ENCODE results near the gene HOXC6. TPM values are rescaled to one million over a fixed set of nuclear protein-coding genes. Genes with fewer than 3 reads are reported as not detected.

HOXC6 gene
- total and polyA plus RNA-seq, 8 donors = 0.14 to 0.41 (median 0.28) TPM; not detected in 2

DNA sequence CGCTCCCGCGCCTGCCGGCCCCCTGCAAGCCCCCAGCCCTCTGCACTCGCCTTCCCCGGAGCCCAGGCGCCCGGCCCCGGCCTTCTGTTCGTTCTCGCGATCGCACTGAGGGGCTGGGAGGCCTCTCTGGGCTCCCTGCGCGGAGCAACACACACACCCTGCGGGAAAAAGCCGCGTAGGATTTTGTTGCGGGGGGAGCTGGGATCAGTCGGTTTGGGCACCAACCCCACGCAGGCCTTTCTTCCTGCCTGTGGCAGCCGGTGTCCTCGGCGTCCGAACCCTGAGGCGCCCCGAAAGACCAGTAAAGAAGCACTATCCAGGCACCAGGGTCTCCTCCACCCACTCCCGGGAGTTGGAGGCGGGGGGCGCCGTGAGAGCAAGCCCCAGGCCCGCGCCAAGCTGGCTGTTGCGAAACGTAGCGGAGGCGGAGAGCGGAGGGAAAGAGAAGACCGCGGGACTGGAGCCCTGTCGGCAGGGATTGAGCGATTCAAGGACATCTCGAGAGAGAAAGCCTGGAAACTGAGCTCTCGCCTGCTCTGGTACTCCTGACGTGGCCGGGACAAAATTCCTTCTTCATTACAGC lies 2.7 kb downstream of the HOXC6 start:
- no peak for FAIRE-seq
- H3K27me3 ChIP-seq = peaks cover 3 to 75% (median 15%) of the 10 kb centered on the region in 4 donors
- ATAC-seq = peak in 1 of 4 donors; percentile 39
- H3K9me3 ChIP-seq = no peaks in the 10 kb centered on the region
- no peaks in the 10 kb centered on the region for H3K36me3 ChIP-seq
- intact Hi-C loops (cut with DNase I) = loop anchor here in 1 of 3 donors (5.0 kb wide), 1 partner anchor 166 kb away; no protein-coding TSS in a partner anchor
- H3K4me3 ChIP-seq = peak overlapping the region in 1 of 4 donors; percentile 14
- DNase-seq = no peak
- TF ChIP-seq, protein P1, sequence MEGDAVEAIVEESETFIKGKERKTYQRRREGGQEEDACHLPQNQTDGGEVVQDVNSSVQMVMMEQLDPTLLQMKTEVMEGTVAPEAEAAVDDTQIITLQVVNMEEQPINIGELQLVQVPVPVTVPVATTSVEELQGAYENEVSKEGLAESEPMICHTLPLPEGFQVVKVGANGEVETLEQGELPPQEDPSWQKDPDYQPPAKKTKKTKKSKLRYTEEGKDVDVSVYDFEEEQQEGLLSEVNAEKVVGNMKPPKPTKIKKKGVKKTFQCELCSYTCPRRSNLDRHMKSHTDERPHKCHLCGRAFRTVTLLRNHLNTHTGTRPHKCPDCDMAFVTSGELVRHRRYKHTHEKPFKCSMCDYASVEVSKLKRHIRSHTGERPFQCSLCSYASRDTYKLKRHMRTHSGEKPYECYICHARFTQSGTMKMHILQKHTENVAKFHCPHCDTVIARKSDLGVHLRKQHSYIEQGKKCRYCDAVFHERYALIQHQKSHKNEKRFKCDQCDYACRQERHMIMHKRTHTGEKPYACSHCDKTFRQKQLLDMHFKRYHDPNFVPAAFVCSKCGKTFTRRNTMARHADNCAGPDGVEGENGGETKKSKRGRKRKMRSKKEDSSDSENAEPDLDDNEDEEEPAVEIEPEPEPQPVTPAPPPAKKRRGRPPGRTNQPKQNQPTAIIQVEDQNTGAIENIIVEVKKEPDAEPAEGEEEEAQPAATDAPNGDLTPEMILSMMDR (IDR thresholded peaks at IDR 0.05) = no peak
- no peak overlapping the region for H3K27ac ChIP-seq
- 10 to 11% methylated on average over 46 of the region's 46 CpGs for WGBS, 2 donors
- no peaks in the 10 kb centered on the region for H3K4me1 ChIP-seq

DNA sequence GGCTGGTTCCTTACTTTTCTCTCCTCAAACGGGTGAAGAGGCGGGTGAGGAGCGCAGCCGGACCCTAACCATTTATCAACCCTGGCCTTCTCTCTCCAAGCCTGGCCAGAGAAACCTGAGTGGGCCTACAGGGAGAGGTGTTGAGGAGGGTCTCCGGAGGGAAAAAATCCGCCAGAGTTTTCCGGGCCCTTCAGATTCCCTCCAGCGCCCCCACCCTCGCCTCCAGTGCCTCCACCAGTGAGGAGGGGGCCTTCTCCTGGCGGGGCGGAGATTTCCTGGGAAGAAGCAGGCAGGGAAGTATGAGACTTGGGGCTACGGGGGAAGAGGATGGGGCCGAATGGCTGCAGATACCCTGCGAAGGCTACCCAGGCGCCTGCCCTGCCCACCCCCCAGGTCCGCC lies 3.2 kb downstream of the HOXC6 start:
- H3K4me1 ChIP-seq = no peaks in the 10 kb centered on the region
- intact Hi-C loops (cut with DNase I) = loop anchor here in 1 of 3 donors (5.0 kb wide), 1 partner anchor 166 kb away; no protein-coding TSS in a partner anchor
- ATAC-seq = no peak

DNA sequence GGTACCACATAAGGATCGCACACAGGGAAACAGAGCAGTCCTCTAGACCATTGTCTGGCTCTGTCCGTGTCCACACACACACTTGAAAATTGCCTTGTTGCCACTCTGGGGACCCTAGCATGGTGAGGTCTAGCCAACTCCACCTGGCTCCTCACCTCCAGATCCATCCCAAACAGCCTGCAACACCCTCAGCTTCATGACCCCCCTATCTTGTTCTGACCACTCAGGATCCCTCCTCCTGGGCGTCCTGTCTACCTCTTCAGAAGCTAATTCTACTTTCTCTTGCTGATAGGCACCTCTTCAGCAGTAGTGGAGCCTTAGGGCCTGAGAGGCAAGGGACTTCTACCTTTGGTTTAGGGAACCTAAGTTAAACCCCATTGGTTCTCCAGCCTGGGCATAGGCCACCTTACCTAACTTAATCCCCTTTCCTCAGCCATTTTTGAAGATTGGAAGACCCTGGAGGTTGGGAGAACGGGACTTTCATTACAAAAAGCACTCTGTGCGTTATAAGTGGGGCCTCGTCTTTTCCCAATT lies 3.9 kb downstream of the HOXC6 start:
- Histone ChIP-seq H3K27ac (no peak overlapping the region), H3K9me3 (no peaks in the 10 kb centered on the region)
- WGBS, 2 donors = 37 to 41% methylated on average over 6 of the region's 6 CpGs

More for the DNA sequence above, 3.2 kb downstream of the HOXC6 start:
- WGBS, 2 donors = 30 to 33% methylated on average over 16 of the region's 16 CpGs
- DNase-seq = no peak
- FAIRE-seq = no peak
- no peak overlapping the region for H3K27ac ChIP-seq
- no peak overlapping the region for H3K4me3 ChIP-seq
- no peaks in the 10 kb centered on the region for H3K9me3 ChIP-seq
- peaks cover 3 to 70% (median 14%) of the 10 kb centered on the region in 4 donors for H3K27me3 ChIP-seq
- TF ChIP-seq, protein P1 (IDR thresholded peaks at IDR 0.05) = no peak
- H3K36me3 ChIP-seq = no peaks in the 10 kb centered on the region

DNA sequence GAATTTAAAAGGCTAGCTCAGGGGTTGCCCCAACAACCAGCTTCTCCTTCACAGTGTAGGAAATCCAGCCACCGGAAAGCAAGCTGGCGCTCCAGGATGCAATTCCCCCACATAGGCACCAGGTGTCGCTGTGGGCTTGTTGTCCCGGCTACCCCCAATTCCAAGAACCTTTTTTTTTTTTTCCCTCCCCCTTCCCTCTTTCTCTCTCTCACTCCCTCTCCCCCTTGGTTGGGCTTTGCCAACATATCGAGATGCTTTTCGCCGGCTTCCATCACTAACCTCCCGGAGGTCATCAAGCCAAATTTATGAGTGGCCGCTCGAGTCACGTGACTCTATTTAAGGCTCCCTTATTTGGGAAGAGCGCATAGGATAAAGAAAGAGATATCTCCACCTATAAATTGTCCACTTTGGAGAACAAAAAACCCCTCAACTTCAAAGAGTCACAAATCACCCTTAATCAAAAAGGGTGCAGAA lies 4.4 kb downstream of the HOXC6 start, which contains the start of gene HOXC5:
HOXC5 (plus strand) TSS at position 424 of the 474 bp plus-strand sequence. CDS start 73 bp downstream, outside the sequence.
- no peaks in the 10 kb centered on the region for H3K4me1 ChIP-seq
- no peaks in the 10 kb centered on the region for H3K36me3 ChIP-seq
- no peaks in the 10 kb centered on the region for H3K9me3 ChIP-seq
- H3K4me3 ChIP-seq = peak within 1 kb of the TSS in 1 of 4 donors; percentile 16
- DNase-seq (peak in 5 of 6 donors; percentile 42 to 77 (median 55)), ATAC-seq (peak in 3 of 4 donors; percentile 69 to 89 (median 77)), FAIRE-seq (no peak)
- peaks cover 3 to 58% (median 12%) of the 10 kb centered on the region in 4 donors for H3K27me3 ChIP-seq
- intact Hi-C loops (cut with DNase I) = loop anchor here in 1 of 3 donors (5.0 kb wide), 1 partner anchor 165 kb away; no protein-coding TSS in a partner anchor
- WGBS, 2 donors = 5 to 6% methylated on average over 12 of the region's 12 CpGs
- TF ChIP-seq, protein P1 (IDR thresholded peaks at IDR 0.05) = peak; percentile 52 to 79 (median 73)
- H3K27ac ChIP-seq = no peak within 1 kb of the TSS

More for the DNA sequence above, 3.9 kb downstream of the HOXC6 start:
- DNase-seq = no peak
- ATAC-seq = no peak
- intact Hi-C loops (cut with DNase I) = loop anchor here in 1 of 3 donors (5.0 kb wide), 1 partner anchor 165 kb away; no protein-coding TSS in a partner anchor
- FAIRE-seq = no peak
- Histone ChIP-seq H3K36me3 (no peaks in the 10 kb centered on the region), H3K27me3 (peaks cover 3 to 63% (median 12%) of the 10 kb centered on the region in 4 donors), H3K4me1 (no peaks in the 10 kb centered on the region), H3K4me3 (no peak overlapping the region)
- TF ChIP-seq, protein P1 (IDR thresholded peaks at IDR 0.05) = no peak
